ENCODE results near the gene AGR2. TPM values are rescaled to one million over a fixed set of nuclear protein-coding genes. Genes with fewer than 3 reads are reported as not detected.

AGR2 gene
- total RNA-seq, 2 experiments from 2014 or later = not detected

GRCh38 chr7:16801111-16801542, 3.7 kb downstream of the AGR2 start:
- intact Hi-C loops (cut with DNase I, micrococcal nuclease) = no loop called here
- ATAC-seq (ENCODE audit: poor library complexity) = no peak
- H3K27me3 ChIP-seq (ENCODE audit: control insufficient read depth in 1 of 2, insufficient read depth in 2 of 2, low read length in 2 of 2) = peaks cover 0 to under 1% of the 10 kb centered on the region in 2 experiments
- CTCF ChIA-PET = no interaction called here
- DNase-seq = peak in 3 of 14 experiments; percentile 5 to 23 (median 17)
- no peaks in the 10 kb centered on the region for H3K36me3 Mint-ChIP-seq (ENCODE audit: low read depth)
- H3K4me3 ChIP-seq (ENCODE audit: low read length) = no peak overlapping the region
- no peak overlapping the region for H3K27ac ChIP-seq (ENCODE audit: low read depth in 1 of 2, low read length in 2 of 2)
- no peaks in the 10 kb centered on the region for H3K9me3 ChIP-seq (ENCODE audit: control insufficient read depth in 1 of 2, insufficient read depth in 1 of 2, low read length in 2 of 2)
- H3K27me3 Mint-ChIP-seq = peaks cover 5% of the 10 kb centered on the region
- H3K36me3 ChIP-seq (ENCODE audit: insufficient read depth, low read length) = no peaks in the 10 kb centered on the region
- no peaks in the 10 kb centered on the region for H3K4me1 Mint-ChIP-seq (ENCODE audit: low read depth)
- no peaks in the 10 kb centered on the region for H3K4me1 ChIP-seq (ENCODE audit: insufficient read depth, low read length)
- no peak overlapping the region for H3K4me3 Mint-ChIP-seq
- no peak overlapping the region for H3K27ac Mint-ChIP-seq
- H3K9me3 Mint-ChIP-seq = no peaks in the 10 kb centered on the region
- POLR2A ChIA-PET = no interaction called here
- TF ChIP-seq CTCF (IDR thresholded peaks at IDR 0.05) = peak; percentile 36

GRCh38 chr7:16795624-16796023, 9.2 kb downstream of the AGR2 start:
- no peak for TF ChIP-seq CTCF (IDR thresholded peaks at IDR 0.05)
- Mint-ChIP-seq H3K9me3 (no peaks in the 10 kb centered on the region), H3K27ac (no peak overlapping the region), H3K4me3 (no peak overlapping the region), H3K36me3 (ENCODE audit: low read depth) (no peaks in the 10 kb centered on the region), H3K27me3 (peaks cover 23% of the 10 kb centered on the region), H3K4me1 (ENCODE audit: low read depth) (no peaks in the 10 kb centered on the region)
- intact Hi-C loops (cut with DNase I, micrococcal nuclease) = no loop called here
- H3K4me1 ChIP-seq (ENCODE audit: insufficient read depth, low read length) = no peaks in the 10 kb centered on the region
- no peak overlapping the region for H3K4me3 ChIP-seq (ENCODE audit: low read length)
- H3K27ac ChIP-seq (ENCODE audit: low read depth in 1 of 2, low read length in 2 of 2) = no peak overlapping the region
- ATAC-seq (ENCODE audit: poor library complexity) (no peak), DNase-seq (no peak)
- H3K36me3 ChIP-seq (ENCODE audit: insufficient read depth, low read length) = no peaks in the 10 kb centered on the region
- POLR2A ChIA-PET = no interaction called here
- H3K9me3 ChIP-seq (ENCODE audit: control insufficient read depth in 1 of 2, insufficient read depth in 1 of 2, low read length in 2 of 2) = no peaks in the 10 kb centered on the region
- CTCF ChIA-PET = no interaction called here
- no peaks in the 10 kb centered on the region for H3K27me3 ChIP-seq (ENCODE audit: control insufficient read depth in 1 of 2, insufficient read depth in 2 of 2, low read length in 2 of 2)

GRCh38 chr7:16794986-16795385, 9.8 kb downstream of the AGR2 start:
- H3K27ac ChIP-seq (ENCODE audit: low read depth in 1 of 2, low read length in 2 of 2) = no peak overlapping the region
- Mint-ChIP-seq H3K27ac (no peak overlapping the region), H3K36me3 (ENCODE audit: low read depth) (no peaks in the 10 kb centered on the region), H3K4me3 (no peak overlapping the region), H3K9me3 (no peaks in the 10 kb centered on the region), H3K4me1 (ENCODE audit: low read depth) (no peaks in the 10 kb centered on the region), H3K27me3 (peaks cover 23% of the 10 kb centered on the region)
- ATAC-seq (ENCODE audit: poor library complexity) (no peak), DNase-seq (no peak)
- no peak for TF ChIP-seq CTCF (IDR thresholded peaks at IDR 0.05)
- POLR2A ChIA-PET = no interaction called here
- H3K27me3 ChIP-seq (ENCODE audit: control insufficient read depth in 1 of 2, insufficient read depth in 2 of 2, low read length in 2 of 2) = no peaks in the 10 kb centered on the region
- H3K9me3 ChIP-seq (ENCODE audit: control insufficient read depth in 1 of 2, insufficient read depth in 1 of 2, low read length in 2 of 2) = no peaks in the 10 kb centered on the region
- no peak overlapping the region for H3K4me3 ChIP-seq (ENCODE audit: low read length)
- H3K4me1 ChIP-seq (ENCODE audit: insufficient read depth, low read length) = no peaks in the 10 kb centered on the region
- intact Hi-C loops (cut with DNase I, micrococcal nuclease) = no loop called here
- CTCF ChIA-PET = no interaction called here
- no peaks in the 10 kb centered on the region for H3K36me3 ChIP-seq (ENCODE audit: insufficient read depth, low read length)

Data from CD4-positive, alpha-beta T cell (primary cell).